Activated CD8-positive, alpha-beta memory T cell treated with anti-CD3 and anti-CD28 coated beads, Interleukin-2, amount 50 U/mL, for 48 hours (primary cell): ENCODE data around the gene OGFOD2.

Experiments
- DNase-seq: peaks from one replicate; pipeline ENCODE4 v3.0.0-alpha.2; 2020

The OGFOD2 gene

DNA sequence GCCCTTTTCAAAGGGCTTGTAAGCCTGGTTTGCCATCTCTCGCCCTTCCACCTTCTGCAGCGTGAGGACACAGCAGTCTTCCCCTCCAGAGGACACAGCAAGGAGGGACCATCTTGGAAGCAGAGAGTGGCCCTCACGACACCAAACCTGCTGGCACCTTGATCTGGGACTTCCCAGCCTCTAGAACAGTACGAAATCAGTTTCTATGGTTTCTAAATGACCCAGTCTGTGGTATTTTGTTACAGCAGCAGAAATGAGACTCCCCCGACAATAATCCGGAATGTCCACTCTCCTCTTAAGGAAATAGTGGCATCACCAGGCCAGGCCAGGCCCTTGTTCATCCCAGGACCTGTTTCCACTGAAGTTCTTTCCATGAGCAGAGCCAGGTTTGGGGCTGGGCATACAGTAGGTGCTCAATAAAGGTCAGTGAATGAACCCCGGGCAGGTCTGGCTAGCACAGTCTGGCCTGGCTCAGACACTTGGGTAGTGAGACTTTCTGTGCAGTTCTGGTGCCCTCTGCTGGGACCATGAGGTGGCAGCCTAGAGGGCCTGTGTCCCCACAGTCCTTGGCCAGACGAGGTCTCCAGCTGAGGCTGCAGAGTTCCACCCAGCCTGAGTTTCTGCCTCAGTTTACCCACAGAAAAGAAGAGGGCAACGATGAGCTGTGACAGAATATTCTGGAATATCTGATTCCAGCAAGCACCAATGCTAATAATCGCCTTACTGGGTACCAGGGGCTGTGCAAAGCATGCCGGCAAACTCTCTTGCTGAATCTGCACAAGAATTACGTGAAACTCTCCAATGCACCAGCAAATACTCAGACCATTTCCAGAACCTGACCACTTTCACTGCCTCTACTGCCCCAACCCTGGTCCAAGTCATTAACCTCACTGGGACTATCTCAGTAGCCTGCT, 22.8 kb upstream of the OGFOD2 start:
- DNase-seq: peak; percentile 82

DNA sequence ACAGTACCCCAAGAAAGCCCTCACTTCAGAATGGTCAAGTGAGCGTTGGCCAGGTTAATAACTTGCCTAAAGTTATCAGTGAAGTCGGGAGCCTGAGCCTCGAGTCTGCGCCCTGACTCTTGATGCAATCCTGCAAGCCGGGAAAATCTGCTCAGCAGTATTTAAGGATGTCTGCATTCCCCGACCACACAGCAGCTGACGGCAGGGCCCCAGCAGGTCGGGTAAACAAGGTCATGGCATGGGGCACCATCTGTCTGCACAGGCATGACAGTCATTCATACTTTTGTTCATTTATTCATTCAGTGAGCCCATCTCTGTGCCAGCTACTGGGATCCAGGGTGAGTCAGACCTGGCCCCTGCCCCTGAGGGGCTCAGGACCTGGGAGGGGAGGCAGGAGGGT, 19.9 kb upstream of the OGFOD2 start:
- DNase-seq: no peak

DNA sequence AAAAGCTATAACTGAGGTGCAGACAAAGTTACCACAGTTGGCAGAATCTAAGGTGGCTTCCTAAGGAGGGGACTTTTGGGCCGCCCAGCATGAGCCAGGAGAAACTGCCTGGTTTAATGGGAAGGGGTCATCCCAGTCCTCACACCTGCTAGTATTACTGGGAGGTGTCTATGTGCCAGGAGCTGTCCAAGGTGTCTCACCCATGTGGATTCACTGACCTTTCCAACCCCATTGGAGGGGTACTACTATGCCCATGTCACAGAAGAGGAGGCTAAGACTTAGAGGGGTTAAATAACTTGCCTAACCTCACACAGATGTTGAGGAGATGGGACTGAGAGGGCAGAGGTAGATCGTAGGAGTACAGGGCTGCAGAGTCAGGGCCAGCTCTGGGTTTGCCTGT, 19.0 kb upstream of the OGFOD2 start:
- DNase-seq: no peak

DNA sequence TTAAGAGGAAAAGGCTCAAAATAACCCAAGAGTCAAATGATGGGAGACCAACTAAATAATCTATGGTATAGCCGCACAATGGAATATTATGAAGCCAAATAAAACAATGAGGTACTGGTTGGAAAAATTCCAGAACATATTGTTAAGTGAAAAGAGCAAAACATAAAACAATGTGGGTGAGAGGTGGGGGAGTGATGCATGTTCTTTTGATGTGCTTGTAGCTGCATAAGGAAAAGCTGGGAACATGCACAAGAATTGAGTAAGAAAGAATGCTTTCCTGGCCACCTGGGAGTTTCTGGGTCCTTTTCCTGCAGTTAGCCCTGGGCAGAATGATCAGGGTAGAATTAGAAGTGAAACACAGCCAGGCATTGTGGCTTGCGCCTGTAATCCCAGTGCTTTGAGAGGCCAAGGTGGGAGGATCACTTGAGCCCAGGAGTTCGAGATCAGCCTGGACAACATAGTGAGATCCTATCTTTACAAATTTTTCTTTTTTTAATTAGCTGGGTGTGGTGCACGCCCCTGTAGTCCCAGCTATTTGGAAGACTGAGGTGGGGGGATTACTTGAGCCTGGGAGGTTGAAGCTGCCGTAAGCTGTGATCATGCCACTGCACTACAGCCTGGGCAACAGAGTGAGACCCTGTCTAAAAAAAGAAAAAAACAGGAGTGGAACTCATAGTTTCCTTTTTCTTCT, 16.7 kb upstream of the OGFOD2 start:
- DNase-seq: no peak

DNA sequence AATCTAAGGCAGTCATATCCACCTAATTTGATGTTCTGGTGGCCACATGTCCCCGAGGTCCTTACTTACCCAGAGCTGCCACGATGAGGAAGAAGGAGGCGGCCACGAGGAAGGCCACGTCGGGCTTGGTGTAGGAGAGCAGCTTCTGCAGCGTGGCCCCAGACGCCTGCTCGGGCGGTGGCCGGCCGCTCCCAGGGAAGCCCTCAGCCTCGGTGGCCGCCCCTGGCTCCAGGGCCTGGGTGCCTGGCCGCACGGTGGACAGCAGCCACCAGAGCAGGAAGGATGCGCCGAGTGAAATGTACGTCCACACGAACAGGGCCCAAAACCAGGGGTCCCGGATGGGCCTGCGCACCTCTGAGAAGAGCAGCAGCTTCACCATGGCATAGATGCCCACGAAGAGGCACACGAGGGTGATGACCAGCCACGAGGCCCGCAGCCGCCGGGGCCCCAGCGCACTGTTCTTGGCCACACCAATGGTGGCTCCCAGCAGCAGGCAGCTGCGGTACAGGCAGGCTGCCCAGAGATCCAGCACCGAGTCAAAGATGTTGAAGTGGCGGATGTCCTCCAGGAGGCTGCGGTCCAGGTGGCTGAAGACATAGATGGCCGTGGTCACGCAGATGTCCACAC, 15.4 kb upstream of the OGFOD2 start:
- DNase-seq: no peak

DNA sequence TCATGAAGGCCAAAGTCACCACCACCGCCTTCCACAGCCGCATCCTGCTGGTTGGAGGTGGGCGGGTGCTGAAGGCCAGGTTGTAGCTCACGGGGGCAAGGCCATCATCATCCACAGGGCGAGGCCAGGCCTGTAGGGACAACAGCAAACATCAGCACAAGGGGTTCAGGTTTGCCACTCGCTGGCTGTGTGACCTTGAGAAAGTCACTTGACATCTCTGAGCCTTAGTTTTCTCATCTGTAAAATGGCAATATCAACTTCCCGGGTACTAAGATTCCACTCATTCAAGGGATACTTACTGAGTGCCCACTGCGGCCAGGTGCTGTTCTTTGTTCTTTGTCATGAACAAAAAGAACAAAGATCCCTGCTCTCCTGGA, 14.9 kb upstream of the OGFOD2 start:
- no peak for DNase-seq

DNA sequence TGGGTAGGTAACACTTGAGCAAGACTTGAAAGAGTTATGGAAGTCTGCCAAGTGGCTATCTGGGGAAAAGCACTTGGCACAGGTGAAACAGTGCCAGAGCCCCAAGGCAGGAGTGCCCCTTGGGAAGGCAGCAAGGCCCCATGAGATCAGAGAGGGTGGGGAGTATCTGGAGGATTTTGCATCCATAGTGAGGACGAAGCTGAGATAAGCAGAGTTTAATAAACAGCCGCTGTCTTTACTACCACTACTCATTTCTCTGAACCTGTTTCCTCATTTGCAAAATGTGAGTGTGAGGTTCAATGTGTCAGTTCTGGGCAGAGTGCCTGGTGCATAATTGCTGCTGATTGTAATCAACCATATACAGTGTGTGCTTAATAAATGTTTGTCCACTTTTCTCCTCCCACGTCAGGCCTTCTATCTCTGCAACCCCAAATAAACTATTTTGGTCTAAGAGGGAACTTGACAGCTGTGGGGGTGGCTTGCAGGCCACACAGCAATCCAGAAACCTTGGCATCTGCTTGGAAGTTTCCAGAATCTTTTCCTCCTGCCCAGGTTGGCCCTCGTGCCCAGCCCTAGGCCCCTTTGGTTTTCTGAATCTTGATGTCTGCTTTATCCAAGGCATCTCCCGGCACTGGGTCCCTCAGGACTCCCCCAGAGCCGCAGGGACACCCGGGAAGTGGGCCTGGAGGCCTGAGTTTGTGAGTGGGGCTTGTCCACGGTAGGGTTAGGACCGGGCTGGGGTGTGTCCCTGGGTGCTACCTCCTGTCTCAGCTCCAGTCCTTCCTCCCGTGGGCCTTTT, 13.3 kb upstream of the OGFOD2 start:
- DNase-seq: no peak

DNA sequence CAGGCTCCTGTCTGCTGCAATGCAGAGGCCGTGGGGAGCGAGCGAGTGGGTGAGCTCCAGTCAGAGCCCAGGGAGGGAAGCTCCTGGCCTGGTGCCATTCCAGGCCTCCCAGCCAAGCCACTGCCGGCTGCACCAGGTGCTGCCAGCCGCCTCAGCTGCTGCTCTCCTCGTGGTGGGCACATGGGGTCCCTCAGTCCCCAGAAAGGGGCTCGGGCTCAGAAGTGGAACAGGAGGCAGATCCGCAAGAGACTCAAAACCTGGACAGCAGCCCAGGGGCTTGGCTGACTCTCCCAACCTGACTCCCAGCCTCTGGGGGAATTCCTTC, 11.1 kb upstream of the OGFOD2 start:
- DNase-seq: no peak

DNA sequence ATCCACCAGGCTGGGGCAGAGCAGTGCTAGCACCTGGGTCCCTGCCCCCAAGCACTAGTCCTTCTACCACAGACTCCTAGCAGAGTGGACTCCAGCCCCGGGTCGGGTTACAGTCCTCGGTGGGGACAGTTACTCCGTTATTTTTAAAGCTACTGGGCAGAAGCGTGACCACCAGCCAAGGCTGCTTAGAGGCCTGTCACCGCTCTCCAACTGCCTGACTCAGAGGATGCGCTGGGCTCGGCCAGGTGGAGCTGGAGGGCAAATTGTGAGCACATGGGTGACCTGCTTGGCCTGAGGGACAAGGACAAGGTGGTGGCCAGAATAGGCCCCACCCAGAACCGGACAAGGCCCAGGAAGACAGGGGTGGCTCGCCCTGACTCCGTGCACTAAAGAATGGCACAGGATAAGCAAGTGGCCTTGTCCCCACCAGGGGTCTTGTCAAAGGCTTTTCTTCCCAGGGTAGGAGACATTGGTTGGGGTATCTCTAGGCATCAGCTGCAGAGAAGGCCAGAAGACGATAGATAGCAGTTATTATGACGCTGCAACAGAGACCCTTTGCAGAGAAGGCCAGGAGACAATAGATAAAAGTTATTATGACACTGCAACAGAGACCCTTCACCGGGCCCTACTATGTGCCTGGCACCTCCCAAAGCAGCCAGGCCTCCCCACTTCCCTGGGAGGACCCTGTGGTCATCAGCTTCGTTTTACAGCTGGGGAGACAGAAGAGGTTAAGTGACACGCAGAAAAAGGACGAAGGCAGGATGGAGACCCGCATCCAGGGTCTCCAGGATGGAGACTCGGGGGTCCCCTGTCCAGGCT, 10.4 kb upstream of the OGFOD2 start:
- DNase-seq: no peak

DNA sequence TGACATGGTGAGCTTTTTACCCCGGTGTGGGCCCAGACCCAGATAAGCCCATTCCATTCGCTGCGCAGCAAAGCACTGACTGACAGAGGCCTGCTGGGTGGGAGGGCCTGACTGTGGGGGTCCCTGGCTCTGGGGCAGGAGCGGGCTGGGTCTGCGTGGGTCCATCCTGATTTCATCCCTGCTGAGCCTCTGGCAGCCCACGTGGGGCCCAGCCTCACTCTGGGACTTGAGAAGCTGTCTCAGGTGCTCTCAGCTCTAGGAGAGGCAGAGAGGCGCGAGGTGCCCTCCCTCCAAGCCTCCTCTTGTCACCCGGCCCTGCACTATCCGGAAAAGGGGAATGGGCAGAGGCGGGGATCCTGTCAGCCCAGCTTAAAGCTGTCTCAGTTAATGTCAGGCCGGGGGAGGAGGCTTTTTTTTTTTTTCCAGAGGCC, 9.7 kb upstream of the OGFOD2 start:
- DNase-seq: no peak

DNA sequence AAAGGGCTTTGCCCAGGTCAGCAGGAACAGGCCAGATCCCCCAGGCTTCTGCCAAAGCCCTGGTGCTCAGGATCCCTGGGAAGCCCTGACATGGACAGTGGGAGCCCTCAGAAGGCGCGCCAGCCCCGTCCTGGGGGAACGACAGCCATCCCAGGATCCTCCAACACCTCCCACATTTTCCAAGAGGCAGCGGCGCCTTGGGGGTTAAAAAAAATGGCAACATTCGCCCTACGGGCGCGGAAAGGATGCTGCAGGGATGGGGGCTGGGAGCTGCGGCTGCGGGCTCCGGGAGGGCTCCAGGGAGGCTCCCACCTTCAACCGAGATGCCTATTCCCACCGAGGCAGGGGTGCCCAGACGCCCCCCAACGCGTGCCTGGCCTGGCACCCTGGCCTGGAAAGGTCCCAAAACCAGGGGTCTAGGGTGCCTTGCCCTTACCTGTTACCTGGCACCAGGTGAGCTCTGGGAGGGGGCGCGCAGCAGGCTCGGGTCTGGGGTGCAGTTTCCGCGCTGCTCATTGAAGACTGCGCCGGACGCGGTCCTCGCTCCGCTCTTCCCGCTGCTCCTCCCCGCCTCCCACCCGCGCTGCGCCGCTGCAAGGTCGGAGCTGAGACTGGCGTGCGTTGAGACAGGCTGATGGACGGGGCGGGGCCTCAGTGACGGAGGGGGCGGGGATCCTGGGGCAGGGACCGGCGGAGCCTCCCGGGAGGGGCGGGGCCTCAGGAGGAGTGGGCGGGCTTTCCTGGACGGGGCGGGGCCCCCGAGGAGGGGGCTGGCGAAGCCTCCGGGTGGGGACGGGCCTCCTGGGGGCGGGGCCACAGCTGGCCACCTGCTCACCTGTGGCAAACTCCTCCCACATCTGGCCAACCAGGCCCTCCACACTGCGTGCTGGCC, 8.9 kb upstream of the OGFOD2 start, which contains the start of gene ABCB9:
TSS of gene ABCB9 (minus strand) at position 613 of the 892 bp plus-strand sequence. CDS start 6,228 bp downstream, outside the sequence.
- DNase-seq: peak; percentile 96

DNA sequence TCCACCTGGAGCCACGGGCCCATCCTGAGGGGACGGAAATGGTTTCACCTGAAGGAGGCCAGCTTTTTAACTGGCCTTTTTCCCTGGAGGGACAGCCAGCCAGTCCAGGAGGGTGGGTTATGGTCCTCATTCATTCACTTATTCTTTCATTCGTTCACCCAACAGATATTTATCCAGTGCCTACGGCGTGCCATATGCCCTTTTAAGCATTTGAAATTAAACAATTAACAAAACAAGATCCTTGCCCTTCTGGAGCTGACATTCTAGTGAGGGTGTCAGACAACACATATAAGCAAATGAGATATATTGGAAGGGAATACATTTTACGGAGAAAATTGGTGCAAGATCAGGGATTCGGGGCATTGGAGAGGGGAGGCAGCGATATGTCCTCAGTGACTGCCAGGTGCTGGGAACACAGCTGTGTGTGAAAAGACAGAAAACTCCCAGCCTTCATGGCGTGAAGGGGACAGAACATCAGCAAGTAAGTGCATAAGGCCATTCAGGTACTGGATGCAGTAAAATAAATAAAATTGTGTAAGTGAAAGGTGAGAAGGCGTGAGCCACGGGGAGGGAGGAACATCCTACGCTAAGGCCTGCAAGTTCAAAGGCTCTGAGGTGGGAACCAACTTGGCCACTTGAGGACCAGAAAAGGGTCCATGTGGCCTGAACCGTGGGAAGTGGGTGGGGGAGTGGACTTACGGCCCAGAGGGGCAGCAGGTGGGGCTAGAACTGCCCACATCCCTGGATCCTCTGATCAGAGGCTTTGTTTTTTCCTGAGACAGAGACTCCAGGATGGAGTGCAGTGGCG, 8.1 kb upstream of the OGFOD2 start:
- no peak for DNase-seq

DNA sequence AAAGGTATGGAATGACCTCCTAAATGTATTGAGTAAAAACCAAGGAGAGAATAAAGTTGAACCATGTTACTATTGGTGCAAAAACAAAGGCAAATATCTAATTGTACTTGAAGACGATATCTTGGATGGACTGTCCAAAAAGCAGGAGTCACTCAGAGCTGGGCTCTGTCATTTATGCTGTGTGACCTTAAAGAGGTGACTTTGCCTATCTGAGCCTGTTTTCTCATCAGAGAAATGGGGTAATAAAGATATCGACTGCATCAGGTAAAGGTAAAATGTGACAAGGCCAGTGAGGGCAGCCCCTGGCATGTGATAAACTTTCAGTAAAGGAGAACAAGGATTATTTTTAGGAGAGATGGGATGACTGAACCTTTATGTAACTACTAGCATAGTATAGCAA, 6.9 kb upstream of the OGFOD2 start:
- no peak for DNase-seq

DNA sequence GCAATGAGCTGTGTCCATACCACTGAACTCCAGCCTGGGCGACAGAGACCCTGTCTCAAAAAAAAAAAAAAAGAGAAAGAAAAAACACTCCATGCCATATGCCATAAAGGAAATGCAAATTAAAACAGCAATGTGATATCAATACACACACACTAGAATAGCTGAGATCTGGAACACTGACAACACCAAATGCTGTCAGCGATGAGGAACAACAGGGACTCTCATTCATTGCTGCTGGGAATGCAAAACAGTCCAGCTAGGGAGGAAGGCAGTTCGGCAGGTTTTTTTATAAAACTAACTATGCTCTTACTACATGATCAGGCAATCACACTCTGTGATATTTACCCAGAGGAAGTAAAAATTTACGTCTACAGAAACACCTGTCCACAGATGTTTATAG, 5.4 kb upstream of the OGFOD2 start:
- DNase-seq: no peak

DNA sequence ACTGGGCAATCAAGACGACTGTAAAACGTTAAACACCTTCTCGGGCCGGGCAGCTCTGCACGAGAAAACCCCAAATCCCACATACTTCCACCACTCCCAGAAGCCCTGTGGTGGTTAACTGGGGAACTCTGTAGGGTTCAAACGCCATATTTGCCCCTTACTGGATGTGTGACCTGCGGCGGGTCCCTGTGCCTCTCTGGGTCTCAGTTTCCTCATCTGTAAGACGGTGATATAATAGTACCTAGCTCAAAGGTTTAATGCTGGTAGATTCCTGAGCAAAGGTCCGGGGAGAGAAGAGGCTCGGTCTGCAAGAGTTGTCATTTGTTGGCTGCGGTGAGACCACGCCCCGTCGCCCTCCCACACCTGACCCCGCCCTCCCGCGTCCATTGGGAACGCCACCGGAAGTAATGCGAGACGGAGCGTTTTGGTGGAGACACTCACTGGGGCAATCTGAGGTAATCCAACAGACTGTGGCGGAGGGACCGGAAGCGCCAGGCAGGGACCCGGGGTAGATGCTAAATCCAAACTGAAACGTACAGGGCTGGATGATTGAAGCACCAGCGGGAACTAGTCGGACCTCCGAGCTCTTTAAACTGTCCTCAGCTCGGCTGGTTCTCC, 661 bp upstream of the OGFOD2 start:
- DNase-seq: peak; percentile 99

DNA sequence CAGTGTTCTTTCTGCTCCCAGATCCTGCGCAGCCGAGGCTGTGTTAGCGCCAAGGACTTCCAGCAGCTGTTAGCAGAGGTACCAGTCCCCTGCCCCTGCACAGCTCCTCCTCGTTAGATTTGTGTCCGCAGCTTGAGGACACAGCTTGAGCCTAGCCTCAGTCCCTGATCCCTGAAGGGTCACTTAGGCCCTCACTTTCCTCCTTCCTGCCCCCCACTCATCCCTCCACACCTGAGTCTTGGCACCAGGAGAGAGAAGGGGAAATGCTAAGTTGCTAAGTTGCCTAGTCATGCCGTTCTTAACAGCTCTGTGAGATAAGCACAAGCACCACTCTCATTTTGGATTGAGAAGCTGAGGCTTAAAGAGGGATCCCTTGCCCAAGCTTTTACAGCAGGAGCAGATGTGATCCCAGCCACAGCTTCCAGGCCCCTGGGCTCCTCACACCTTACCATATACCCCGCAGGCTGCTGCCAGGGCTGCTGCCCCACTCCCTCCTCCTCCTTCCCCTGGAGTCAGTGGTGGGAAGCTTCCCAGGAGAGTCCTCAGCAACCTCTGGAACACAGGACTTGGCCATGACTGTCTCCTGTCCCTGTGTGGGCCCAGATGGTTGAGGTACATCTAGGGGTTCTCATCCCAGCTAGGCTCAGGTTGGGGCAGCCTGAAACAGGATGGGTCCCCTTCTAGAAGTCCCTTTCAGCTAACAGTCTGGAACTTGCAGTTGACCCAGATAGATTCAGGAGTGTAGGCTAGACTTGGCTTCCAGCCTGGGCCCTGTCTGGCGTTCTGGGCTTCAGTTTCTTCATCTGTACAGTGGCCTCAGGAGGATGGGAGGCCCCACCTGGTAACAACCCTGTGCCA, 975 bp downstream of the OGFOD2 start:
- no peak for DNase-seq

DNA sequence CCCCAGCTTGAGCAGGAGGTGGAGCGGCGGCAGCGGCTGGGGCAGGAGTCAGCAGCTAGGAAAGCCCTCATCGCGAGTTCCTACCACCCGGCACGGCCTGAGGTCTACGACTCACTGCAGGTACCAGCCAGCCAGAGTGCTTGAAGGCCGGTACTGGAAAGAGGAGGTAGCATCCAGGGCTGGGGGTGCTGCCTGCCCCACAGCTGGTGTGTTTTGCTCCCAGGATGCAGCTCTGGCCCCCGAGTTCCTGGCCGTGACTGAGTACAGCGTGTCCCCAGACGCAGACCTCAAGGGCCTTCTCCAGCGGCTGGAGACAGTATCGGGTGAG, 1.6 kb downstream of the OGFOD2 start:
- DNase-seq: peak; percentile 51

DNA sequence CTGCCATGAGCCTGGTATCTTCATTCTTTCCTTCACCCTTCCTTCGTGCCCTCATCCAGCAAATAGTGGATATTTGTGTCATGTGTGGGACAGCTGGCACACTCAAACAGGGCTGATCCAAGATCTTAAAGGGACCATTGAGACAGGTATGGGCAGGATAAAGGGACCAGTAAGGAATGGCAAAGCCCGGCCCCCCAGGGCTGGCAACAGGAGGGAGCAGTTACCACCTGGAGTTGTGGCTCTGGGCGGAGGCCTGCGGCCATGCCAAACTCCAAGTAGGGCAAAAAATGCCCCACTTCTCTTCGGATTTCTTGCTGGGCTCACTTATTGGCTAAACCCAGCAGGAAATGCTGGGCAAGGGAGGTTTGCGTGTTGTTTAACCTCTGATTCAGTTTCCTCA, 2.1 kb downstream of the OGFOD2 start:
- DNase-seq: no peak
